ENCODE results near the gene GJD4.

DNA sequence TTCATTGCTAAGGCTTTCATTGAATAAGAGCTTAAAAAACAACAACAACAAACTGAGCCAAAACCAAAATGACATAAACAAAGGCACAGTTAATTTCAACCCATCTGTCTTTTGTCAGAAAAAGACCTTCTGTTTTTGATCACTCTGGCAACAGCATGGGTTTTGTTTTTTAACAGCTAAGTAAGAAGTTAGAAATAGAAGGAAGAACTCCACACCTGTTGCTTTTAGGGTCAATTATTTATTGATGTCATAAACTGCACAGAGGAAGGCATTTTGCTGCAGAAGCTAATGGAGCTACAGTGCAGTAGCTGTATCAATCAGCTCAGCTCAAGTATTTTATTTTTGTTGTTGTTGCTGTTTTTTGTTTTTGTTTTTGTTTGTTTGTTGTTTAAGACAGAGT lies 16.3 kb upstream of the GJD4 start:
- TF ChIP-seq, protein P1, sequence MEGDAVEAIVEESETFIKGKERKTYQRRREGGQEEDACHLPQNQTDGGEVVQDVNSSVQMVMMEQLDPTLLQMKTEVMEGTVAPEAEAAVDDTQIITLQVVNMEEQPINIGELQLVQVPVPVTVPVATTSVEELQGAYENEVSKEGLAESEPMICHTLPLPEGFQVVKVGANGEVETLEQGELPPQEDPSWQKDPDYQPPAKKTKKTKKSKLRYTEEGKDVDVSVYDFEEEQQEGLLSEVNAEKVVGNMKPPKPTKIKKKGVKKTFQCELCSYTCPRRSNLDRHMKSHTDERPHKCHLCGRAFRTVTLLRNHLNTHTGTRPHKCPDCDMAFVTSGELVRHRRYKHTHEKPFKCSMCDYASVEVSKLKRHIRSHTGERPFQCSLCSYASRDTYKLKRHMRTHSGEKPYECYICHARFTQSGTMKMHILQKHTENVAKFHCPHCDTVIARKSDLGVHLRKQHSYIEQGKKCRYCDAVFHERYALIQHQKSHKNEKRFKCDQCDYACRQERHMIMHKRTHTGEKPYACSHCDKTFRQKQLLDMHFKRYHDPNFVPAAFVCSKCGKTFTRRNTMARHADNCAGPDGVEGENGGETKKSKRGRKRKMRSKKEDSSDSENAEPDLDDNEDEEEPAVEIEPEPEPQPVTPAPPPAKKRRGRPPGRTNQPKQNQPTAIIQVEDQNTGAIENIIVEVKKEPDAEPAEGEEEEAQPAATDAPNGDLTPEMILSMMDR (conservative IDR thresholded peaks at IDR 0.05 in 1 of 2, IDR thresholded peaks at IDR 0.05 in 1 of 2; ENCODE audit: extremely low read depth in 1 of 2, insufficient read depth in 1 of 2, low read depth in 1 of 2, low read length in 2 of 2): no peak
- TF ChIP-seq EZH2 (IDR thresholded peaks at IDR 0.05; ENCODE audit: borderline replicate concordance, low read length): no peak

Measured in mammary epithelial cell (primary cell).